GM23338 (cell line): Measurements from ENCODE around the gene SLC6A8.

Source experiments
- EZH2 ChIP-seq: fragments of 200-600 bp; sonication (generic); IDR thresholded peaks from one replicate; pipeline ENCODE4 v1.8.0; 2017; ENCODE audit warnings: antibody characterized with exemption, mild to moderate bottlenecking, low read depth; ENCODE audit not compliant: unreplicated experiment
- JUNB ChIP-seq: IDR thresholded peaks from one replicate; pipeline ENCODE4 v1.6.1; 2016; ENCODE audit warnings: antibody characterized with exemption; ENCODE audit not compliant: unreplicated experiment
- POLR2AphosphoS5 ChIP-seq: IDR thresholded peaks from 2 replicates; pipeline ENCODE4 v1.6.1; 2016; ENCODE audit warnings: antibody characterized with exemption, low read depth
- STAT1 ChIP-seq: IDR thresholded peaks from one replicate; pipeline ENCODE4 v1.6.1; 2016; ENCODE audit warnings: antibody characterized with exemption; ENCODE audit not compliant: unreplicated experiment
- ZNF114 ChIP-seq: fragments of 250-450 bp; sonication (Bioruptor Pico); IDR thresholded peaks from 2 replicates; pipeline ENCODE4 v1.5.0; 2020; ENCODE audit warnings: mild to moderate bottlenecking, moderate library complexity
- TF ChIP-seq, protein P1 (sequence below), 2 experiments: fragments of 200-600 bp in 1 of 2; sonication (generic) in 1 of 2; conservative IDR thresholded peaks; 2 replicates each; pipeline versions ENCODE4 v1.5.1 to v1.6.1; 2016 to 2017; ENCODE audit warnings: antibody characterized with exemption in 2 of 2, low read depth in 2 of 2, mild to moderate bottlenecking in 2 of 2, moderate library complexity in 1 of 2
- TF ChIP-seq, protein P2 (sequence below): fragments of 250-450 bp; sonication (Bioruptor Pico); IDR thresholded peaks from 2 replicates; pipeline ENCODE4 v1.5.0; 2020; ENCODE audit warnings: mild to moderate bottlenecking, moderate library complexity
- TF ChIP-seq, protein P3 (sequence below): IDR thresholded peaks from one replicate; pipeline ENCODE4 v1.6.1; 2018; ENCODE audit warnings: antibody characterized with exemption; ENCODE audit not compliant: unreplicated experiment

DNA sequence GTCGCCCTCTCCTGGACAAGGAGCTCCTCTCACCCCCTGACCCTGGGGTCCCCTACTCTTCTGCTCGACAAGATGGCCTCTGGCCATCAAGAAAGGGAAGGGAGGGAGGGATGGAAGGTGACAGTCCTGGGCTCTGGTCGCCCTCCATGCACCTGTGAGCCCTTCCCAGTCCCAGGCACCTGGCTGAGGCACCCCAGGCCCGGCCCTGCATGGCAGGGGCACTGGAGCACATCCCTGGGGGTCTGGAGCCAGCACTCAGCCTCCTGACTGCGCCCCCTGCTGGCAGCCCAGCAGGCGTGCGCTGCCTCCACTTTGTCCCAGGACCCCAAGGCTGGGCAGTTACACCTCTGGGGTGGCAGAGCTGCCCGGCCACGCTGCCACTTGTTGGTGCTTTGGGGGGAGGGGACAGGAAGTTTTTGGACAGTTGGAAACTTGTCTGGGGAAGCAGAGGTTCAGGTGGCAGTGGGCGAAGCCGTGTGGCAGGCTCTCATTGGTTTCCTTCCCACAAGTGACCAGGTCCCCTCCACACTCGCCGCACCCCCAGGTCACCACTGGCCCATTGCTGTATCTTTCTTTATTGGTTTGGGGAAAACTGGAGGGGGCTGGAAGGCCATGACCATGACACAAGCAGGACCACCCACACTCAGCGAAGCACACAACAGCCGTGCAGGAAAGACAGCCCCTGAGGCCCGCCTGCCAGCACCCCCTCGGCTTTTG, 18.4 kb upstream of the SLC6A8 start:
- no peak for TF ChIP-seq JUNB
- no peak for TF ChIP-seq POLR2AphosphoS5
- TF ChIP-seq, protein P1, sequence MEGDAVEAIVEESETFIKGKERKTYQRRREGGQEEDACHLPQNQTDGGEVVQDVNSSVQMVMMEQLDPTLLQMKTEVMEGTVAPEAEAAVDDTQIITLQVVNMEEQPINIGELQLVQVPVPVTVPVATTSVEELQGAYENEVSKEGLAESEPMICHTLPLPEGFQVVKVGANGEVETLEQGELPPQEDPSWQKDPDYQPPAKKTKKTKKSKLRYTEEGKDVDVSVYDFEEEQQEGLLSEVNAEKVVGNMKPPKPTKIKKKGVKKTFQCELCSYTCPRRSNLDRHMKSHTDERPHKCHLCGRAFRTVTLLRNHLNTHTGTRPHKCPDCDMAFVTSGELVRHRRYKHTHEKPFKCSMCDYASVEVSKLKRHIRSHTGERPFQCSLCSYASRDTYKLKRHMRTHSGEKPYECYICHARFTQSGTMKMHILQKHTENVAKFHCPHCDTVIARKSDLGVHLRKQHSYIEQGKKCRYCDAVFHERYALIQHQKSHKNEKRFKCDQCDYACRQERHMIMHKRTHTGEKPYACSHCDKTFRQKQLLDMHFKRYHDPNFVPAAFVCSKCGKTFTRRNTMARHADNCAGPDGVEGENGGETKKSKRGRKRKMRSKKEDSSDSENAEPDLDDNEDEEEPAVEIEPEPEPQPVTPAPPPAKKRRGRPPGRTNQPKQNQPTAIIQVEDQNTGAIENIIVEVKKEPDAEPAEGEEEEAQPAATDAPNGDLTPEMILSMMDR (conservative IDR thresholded peaks at IDR 0.05; ENCODE audit: low read depth in 2 of 2) = peak; percentile 73 to 76
- TF ChIP-seq EZH2 = no peak
- TF ChIP-seq, protein P2, sequence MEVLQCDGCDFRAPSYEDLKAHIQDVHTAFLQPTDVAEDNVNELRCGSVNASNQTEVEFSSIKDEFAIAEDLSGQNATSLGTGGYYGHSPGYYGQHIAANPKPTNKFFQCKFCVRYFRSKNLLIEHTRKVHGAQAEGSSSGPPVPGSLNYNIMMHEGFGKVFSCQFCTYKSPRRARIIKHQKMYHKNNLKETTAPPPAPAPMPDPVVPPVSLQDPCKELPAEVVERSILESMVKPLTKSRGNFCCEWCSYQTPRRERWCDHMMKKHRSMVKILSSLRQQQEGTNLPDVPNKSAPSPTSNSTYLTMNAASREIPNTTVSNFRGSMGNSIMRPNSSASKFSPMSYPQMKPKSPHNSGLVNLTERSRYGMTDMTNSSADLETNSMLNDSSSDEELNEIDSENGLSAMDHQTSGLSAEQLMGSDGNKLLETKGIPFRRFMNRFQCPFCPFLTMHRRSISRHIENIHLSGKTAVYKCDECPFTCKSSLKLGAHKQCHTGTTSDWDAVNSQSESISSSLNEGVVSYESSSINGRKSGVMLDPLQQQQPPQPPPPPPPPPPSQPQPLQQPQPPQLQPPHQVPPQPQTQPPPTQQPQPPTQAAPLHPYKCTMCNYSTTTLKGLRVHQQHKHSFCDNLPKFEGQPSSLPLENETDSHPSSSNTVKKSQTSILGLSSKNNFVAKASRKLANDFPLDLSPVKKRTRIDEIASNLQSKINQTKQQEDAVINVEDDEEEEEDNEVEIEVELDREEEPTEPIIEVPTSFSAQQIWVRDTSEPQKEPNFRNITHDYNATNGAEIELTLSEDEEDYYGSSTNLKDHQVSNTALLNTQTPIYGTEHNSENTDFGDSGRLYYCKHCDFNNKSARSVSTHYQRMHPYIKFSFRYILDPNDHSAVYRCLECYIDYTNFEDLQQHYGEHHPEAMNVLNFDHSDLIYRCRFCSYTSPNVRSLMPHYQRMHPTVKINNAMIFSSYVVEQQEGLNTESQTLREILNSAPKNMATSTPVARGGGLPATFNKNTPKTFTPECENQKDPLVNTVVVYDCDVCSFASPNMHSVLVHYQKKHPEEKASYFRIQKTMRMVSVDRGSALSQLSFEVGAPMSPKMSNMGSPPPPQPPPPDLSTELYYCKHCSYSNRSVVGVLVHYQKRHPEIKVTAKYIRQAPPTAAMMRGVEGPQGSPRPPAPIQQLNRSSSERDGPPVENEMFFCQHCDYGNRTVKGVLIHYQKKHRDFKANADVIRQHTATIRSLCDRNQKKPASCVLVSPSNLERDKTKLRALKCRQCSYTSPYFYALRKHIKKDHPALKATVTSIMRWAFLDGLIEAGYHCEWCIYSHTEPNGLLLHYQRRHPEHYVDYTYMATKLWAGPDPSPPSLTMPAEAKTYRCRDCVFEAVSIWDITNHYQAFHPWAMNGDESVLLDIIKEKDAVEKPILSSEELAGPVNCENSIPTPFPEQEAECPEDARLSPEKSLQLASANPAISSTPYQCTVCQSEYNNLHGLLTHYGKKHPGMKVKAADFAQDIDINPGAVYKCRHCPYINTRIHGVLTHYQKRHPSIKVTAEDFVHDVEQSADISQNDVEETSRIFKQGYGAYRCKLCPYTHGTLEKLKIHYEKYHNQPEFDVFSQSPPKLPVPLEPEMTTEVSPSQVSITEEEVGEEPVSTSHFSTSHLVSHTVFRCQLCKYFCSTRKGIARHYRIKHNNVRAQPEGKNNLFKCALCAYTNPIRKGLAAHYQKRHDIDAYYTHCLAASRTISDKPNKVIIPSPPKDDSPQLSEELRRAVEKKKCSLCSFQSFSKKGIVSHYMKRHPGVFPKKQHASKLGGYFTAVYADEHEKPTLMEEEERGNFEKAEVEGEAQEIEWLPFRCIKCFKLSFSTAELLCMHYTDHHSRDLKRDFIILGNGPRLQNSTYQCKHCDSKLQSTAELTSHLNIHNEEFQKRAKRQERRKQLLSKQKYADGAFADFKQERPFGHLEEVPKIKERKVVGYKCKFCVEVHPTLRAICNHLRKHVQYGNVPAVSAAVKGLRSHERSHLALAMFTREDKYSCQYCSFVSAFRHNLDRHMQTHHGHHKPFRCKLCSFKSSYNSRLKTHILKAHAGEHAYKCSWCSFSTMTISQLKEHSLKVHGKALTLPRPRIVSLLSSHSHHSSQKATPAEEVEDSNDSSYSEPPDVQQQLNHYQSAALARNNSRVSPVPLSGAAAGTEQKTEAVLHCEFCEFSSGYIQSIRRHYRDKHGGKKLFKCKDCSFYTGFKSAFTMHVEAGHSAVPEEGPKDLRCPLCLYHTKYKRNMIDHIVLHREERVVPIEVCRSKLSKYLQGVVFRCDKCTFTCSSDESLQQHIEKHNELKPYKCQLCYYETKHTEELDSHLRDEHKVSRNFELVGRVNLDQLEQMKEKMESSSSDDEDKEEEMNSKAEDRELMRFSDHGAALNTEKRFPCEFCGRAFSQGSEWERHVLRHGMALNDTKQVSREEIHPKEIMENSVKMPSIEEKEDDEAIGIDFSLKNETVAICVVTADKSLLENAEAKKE (CRISPR knock-in tag) = no peak
- TF ChIP-seq ZNF114 (CRISPR knock-in tag) = no peak
- TF ChIP-seq, protein P3, sequence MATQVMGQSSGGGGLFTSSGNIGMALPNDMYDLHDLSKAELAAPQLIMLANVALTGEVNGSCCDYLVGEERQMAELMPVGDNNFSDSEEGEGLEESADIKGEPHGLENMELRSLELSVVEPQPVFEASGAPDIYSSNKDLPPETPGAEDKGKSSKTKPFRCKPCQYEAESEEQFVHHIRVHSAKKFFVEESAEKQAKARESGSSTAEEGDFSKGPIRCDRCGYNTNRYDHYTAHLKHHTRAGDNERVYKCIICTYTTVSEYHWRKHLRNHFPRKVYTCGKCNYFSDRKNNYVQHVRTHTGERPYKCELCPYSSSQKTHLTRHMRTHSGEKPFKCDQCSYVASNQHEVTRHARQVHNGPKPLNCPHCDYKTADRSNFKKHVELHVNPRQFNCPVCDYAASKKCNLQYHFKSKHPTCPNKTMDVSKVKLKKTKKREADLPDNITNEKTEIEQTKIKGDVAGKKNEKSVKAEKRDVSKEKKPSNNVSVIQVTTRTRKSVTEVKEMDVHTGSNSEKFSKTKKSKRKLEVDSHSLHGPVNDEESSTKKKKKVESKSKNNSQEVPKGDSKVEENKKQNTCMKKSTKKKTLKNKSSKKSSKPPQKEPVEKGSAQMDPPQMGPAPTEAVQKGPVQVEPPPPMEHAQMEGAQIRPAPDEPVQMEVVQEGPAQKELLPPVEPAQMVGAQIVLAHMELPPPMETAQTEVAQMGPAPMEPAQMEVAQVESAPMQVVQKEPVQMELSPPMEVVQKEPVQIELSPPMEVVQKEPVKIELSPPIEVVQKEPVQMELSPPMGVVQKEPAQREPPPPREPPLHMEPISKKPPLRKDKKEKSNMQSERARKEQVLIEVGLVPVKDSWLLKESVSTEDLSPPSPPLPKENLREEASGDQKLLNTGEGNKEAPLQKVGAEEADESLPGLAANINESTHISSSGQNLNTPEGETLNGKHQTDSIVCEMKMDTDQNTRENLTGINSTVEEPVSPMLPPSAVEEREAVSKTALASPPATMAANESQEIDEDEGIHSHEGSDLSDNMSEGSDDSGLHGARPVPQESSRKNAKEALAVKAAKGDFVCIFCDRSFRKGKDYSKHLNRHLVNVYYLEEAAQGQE = no peak
- no peak for TF ChIP-seq STAT1
